Fibroblast of the aortic adventitia (primary cell): ENCODE results near the gene VAV2. TPM values are rescaled to one million over a fixed set of nuclear protein-coding genes. Genes with fewer than 3 reads are reported as not detected.

Source experiments
- DNase-seq: peaks from one replicate; pipeline ENCODE4 v3.0.0-alpha.2; 2010; ENCODE audit warnings: low read depth
- H3K4me3 ChIP-seq: 2 replicates; pipeline ENCODE4 v1.5.1; 2011; ENCODE audit warnings: low read depth, mild to moderate bottlenecking, control low read depth, low read length, moderate library complexity
- CTCF ChIP-seq: IDR thresholded peaks from 2 replicates; pipeline ENCODE4 v1.5.1; 2011; ENCODE audit warnings: mild to moderate bottlenecking, low read length, control low read depth, inconsistent platforms; ENCODE audit not compliant: insufficient read depth
- total RNA-seq: library from RNA; depleted of rRNA; stranded (reverse); fragments of >200 nt; gene quantifications from 2 replicates; pipeline ENCODE4 v1.2.3, GENCODE V29; 2012; ENCODE audit warnings: low replicate concordance

Gene VAV2
- total RNA-seq, 1 donor = 10.9 TPM

DNA sequence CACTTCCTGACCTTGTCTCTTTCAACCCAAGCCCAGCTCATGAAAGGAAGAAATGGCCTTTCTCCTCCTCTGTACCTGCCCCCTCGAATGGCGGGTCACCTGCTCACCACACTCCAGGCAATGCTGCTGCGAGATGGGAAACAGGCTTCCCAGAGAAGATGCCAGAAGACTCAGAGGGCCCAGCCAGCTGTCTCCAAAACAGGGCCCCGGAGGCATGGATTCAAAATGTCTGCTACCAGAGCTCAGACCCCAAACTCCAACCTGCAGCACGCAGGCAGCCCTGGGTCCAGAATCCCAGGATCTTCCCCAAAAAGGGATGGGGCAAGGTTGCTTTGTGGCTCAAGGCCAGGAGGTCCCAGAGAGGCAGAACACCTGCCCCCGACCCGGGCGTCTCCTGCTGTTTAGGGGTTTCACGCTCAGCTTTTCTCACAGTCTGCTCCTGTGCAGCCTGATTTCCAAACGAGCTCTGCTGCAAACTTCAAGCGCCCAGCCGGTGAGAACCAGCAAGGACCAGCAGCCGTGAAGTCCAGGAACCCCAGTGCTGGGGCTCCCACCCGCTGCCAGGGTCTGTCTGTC is 42.5 kb downstream of the VAV2 start:
- no peak for TF ChIP-seq CTCF
- no peak for DNase-seq

GRCh38 chr9:133948561-133949485 is 43.3 kb downstream of the VAV2 start:
- H3K4me3 ChIP-seq = no peak overlapping the region
- no peak for TF ChIP-seq CTCF
- no peak for DNase-seq

More for the DNA sequence above, 42.5 kb downstream of the VAV2 start:
- H3K4me3 ChIP-seq = no peak overlapping the region

GRCh38 chr9:133948131-133948530 is 44.0 kb downstream of the VAV2 start:
- TF ChIP-seq CTCF = no peak
- DNase-seq = no peak
- H3K4me3 ChIP-seq = no peak overlapping the region

- H3K4me3 ChIP-seq = no peak overlapping the region
- no peak for DNase-seq
- TF ChIP-seq CTCF = no peak
Measured at GRCh38 chr9:133946840-133947486, 45.2 kb downstream of the VAV2 start.

- DNase-seq = no peak
- TF ChIP-seq CTCF = no peak
Measured at GRCh38 chr9:133945977-133946753, 46.0 kb downstream of the VAV2 start.

GRCh38 chr9:133945314-133945975 is 46.7 kb downstream of the VAV2 start:
- no peak overlapping the region for H3K4me3 ChIP-seq
- TF ChIP-seq CTCF = no peak
- DNase-seq = no peak

More at GRCh38 chr9:133945977-133946753, 46.0 kb downstream of the VAV2 start:
- no peak overlapping the region for H3K4me3 ChIP-seq
